Uterus (tissue), 2 donors: ENCODE measurements around the gene LRP1B.

Source experiments
- POLR2A ChIP-seq, 2 donors: fragments of 450-650 bp; IDR thresholded peaks; one replicate each; pipeline ENCODE4 v1.6.1; 2016; ENCODE audit warnings: antibody characterized with exemption in 2 of 2, mild to moderate bottlenecking in 1 of 2, moderate library complexity in 1 of 2
- TF ChIP-seq, protein P1 (sequence below), 4 experiments: fragments of 200-600 bp in 2 of 4; fragments of 450-650 bp in 2 of 4; sonication (generic) in 2 of 4; IDR thresholded peaks; one replicate each; pipeline ENCODE4 v1.5.1; 2016 to 2019; ENCODE audit warnings: antibody characterized with exemption in 4 of 4, mild to moderate bottlenecking in 2 of 4, moderate library complexity in 1 of 4

DNA sequence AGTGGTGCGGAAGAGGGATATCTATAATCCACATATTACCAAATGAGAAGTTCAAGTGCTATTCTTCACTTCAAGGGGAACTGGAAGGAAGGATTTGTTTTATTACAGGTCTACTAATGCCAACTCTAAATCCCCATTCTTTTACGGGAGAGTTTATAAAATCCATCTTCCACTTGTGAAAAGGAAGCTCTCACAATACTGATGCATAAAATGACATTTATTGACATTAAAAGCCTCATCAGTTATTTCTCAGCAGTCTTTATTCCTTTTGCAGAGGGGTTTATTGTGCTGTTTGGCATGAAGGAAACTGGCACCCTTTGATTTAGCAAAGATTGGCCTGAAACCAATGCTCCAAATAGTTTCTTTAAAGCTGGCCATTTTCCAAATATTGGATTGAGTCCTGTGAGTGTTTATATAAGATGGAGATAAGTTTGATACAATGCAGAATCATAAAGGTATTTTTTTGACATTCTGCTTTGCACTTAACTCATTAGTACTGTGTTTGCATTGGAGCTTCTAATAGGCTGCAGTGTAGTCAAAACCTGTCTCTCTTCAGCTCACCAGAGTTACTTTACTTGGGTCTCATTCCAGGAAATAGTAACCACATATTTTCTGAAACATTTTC is 26.6 kb downstream of the LRP1B start:
- no peak for TF ChIP-seq POLR2A (IDR thresholded peaks at IDR 0.05)
- TF ChIP-seq, protein P1, sequence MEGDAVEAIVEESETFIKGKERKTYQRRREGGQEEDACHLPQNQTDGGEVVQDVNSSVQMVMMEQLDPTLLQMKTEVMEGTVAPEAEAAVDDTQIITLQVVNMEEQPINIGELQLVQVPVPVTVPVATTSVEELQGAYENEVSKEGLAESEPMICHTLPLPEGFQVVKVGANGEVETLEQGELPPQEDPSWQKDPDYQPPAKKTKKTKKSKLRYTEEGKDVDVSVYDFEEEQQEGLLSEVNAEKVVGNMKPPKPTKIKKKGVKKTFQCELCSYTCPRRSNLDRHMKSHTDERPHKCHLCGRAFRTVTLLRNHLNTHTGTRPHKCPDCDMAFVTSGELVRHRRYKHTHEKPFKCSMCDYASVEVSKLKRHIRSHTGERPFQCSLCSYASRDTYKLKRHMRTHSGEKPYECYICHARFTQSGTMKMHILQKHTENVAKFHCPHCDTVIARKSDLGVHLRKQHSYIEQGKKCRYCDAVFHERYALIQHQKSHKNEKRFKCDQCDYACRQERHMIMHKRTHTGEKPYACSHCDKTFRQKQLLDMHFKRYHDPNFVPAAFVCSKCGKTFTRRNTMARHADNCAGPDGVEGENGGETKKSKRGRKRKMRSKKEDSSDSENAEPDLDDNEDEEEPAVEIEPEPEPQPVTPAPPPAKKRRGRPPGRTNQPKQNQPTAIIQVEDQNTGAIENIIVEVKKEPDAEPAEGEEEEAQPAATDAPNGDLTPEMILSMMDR (IDR thresholded peaks at IDR 0.05) = no peak
